ENCODE results near the gene NKX2-8.

DNA sequence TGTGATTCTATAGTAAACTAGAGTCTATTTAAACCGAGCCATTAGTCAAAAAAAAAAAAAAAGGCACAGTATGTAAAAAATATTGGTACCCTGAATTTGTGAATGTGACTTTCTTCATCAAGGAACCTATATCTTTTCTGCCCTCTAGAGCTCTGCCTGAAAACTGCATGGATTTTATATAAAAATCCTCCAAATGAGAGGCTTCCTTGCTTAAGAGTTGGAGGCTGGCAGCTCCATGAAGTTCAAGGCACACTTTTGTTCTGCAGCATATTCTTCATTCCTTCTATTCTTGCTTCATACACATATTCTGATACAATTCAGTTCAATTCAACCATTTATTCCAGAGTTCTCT is 23.1 kb upstream of the NKX2-8 start:
- TF ChIP-seq, protein P1, sequence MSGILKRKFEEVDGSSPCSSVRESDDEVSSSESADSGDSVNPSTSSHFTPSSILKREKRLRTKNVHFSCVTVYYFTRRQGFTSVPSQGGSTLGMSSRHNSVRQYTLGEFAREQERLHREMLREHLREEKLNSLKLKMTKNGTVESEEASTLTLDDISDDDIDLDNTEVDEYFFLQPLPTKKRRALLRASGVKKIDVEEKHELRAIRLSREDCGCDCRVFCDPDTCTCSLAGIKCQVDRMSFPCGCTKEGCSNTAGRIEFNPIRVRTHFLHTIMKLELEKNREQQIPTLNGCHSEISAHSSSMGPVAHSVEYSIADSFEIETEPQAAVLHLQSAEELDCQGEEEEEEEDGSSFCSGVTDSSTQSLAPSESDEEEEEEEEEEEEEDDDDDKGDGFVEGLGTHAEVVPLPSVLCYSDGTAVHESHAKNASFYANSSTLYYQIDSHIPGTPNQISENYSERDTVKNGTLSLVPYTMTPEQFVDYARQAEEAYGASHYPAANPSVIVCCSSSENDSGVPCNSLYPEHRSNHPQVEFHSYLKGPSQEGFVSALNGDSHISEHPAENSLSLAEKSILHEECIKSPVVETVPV (CRISPR knock-in tag; IDR thresholded peaks at IDR 0.05), result no peak
- TF ChIP-seq, protein P2, sequence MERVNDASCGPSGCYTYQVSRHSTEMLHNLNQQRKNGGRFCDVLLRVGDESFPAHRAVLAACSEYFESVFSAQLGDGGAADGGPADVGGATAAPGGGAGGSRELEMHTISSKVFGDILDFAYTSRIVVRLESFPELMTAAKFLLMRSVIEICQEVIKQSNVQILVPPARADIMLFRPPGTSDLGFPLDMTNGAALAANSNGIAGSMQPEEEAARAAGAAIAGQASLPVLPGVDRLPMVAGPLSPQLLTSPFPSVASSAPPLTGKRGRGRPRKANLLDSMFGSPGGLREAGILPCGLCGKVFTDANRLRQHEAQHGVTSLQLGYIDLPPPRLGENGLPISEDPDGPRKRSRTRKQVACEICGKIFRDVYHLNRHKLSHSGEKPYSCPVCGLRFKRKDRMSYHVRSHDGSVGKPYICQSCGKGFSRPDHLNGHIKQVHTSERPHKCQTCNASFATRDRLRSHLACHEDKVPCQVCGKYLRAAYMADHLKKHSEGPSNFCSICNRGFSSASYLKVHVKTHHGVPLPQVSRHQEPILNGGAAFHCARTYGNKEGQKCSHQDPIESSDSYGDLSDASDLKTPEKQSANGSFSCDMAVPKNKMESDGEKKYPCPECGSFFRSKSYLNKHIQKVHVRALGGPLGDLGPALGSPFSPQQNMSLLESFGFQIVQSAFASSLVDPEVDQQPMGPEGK (CRISPR knock-in tag; IDR thresholded peaks at IDR 0.05; ENCODE audit: borderline replicate concordance), result no peak
- TF ChIP-seq OSR1 (CRISPR knock-in tag; IDR thresholded peaks at IDR 0.05), result no peak
- no peak for TF ChIP-seq BACH2 (CRISPR knock-in tag; IDR thresholded peaks at IDR 0.05; ENCODE audit: borderline replicate concordance)
- TF ChIP-seq ZFP3 (CRISPR knock-in tag; IDR thresholded peaks at IDR 0.05), result no peak
- no peak for TF ChIP-seq ARNTL (CRISPR knock-in tag; IDR thresholded peaks at IDR 0.05; ENCODE audit: borderline replicate concordance, low read depth)
- TF ChIP-seq, protein P3, sequence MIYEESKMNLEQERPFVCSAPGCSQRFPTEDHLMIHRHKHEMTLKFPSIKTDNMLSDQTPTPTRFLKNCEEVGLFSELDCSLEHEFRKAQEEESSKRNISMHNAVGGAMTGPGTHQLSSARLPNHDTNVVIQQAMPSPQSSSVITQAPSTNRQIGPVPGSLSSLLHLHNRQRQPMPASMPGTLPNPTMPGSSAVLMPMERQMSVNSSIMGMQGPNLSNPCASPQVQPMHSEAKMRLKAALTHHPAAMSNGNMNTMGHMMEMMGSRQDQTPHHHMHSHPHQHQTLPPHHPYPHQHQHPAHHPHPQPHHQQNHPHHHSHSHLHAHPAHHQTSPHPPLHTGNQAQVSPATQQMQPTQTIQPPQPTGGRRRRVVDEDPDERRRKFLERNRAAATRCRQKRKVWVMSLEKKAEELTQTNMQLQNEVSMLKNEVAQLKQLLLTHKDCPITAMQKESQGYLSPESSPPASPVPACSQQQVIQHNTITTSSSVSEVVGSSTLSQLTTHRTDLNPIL (CRISPR knock-in tag; IDR thresholded peaks at IDR 0.05; ENCODE audit: low read depth), result no peak
- TF ChIP-seq ZFP30 (CRISPR knock-in tag; IDR thresholded peaks at IDR 0.05), result no peak
- no peak for TF ChIP-seq ESRRG (CRISPR knock-in tag; IDR thresholded peaks at IDR 0.05)
- no peak for TF ChIP-seq GLIS3 (CRISPR knock-in tag; IDR thresholded peaks at IDR 0.05)
